ENCODE data around the gene DPY19L3.
"Not testable (repeated sequence)": the region's sequence is repeated elsewhere in the genome, so short reads cannot be mapped to it uniquely, and the experiment has no call there.

DNA sequence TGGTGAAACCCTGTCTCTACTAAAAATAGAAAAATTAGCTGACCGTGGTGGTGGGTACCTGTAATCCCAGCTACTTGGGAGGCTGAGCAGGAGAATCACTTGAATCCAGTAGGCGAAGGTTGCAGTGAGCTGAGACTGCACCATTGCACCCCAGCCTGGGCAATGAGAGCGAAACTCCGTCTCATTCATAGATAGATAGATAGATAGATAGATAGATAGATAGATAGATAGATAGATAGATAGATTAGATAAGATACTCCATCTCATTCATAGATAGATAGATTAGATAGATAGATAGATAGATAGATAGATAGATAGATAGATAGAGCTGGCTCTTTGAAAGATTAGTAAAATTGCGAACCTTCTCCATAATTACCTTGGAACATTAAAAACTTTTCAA is 42.0 kb downstream of the DPY19L3 start:
- not testable (repeated sequence) for TF ChIP-seq EZH2 (IDR thresholded peaks at IDR 0.05); FOXP2 (optimal IDR thresholded peaks at IDR 0.05; ENCODE audit: control extremely low read depth, extremely low read length, insufficient read depth)

Measured in SK-N-MC (cell line).